Measurements from ENCODE around the gene LDLRAD4.
A peak's percentile ranks its signal among the peaks of the same experiment; 100 is the strongest.

Gene LDLRAD4

GRCh38 chr18:13606604-13607254 is 388.2 kb downstream of the LDLRAD4 start:
- DNase-seq (ENCODE audit: low read depth in 1 of 2, low spot score in 1 of 2), result no peak

- DNase-seq (ENCODE audit: low read depth in 1 of 2, low spot score in 1 of 2), result peak in 1 of 2 donors; percentile 23
Observed at GRCh38 chr18:13608024-13608562, 389.5 kb downstream of the LDLRAD4 start.

GRCh38 chr18:13608791-13609532 is 390.4 kb downstream of the LDLRAD4 start:
- DNase-seq (ENCODE audit: low read depth in 1 of 2, low spot score in 1 of 2), result no peak

- no peak for DNase-seq (ENCODE audit: low read depth in 1 of 2, low spot score in 1 of 2)
Observed at GRCh38 chr18:13610555-13611141, 392.1 kb downstream of the LDLRAD4 start.

- no peak for DNase-seq (ENCODE audit: low read depth in 1 of 2, low spot score in 1 of 2)
Observed at GRCh38 chr18:13611142-13611600, 392.6 kb downstream of the LDLRAD4 start.

- DNase-seq (ENCODE audit: low read depth in 1 of 2, low spot score in 1 of 2), result no peak
Observed at GRCh38 chr18:13611601-13612195, 393.1 kb downstream of the LDLRAD4 start.

- peak; percentile 55 to 59 for DNase-seq (ENCODE audit: low read depth in 1 of 2, low spot score in 1 of 2)
Observed at GRCh38 chr18:13612196-13612997, 393.8 kb downstream of the LDLRAD4 start.

GRCh38 chr18:13613099-13613498 is 394.5 kb downstream of the LDLRAD4 start:
- DNase-seq (ENCODE audit: low read depth in 1 of 2, low spot score in 1 of 2), result no peak

GRCh38 chr18:13613591-13614501 is 395.3 kb downstream of the LDLRAD4 start:
- DNase-seq (ENCODE audit: low read depth in 1 of 2, low spot score in 1 of 2), result no peak

GRCh38 chr18:13614641-13615288 is 396.2 kb downstream of the LDLRAD4 start:
- DNase-seq (ENCODE audit: low read depth in 1 of 2, low spot score in 1 of 2), result no peak

- DNase-seq (ENCODE audit: low read depth in 1 of 2, low spot score in 1 of 2), result no peak
Observed at GRCh38 chr18:13615432-13615861, 396.9 kb downstream of the LDLRAD4 start.

- no peak for DNase-seq (ENCODE audit: low read depth in 1 of 2, low spot score in 1 of 2)
Observed at GRCh38 chr18:13616041-13616440, 397.5 kb downstream of the LDLRAD4 start.

GRCh38 chr18:13616525-13617035 is 398.0 kb downstream of the LDLRAD4 start:
- DNase-seq (ENCODE audit: low read depth in 1 of 2, low spot score in 1 of 2), result no peak

- no peak for DNase-seq (ENCODE audit: low read depth in 1 of 2, low spot score in 1 of 2)
Observed at GRCh38 chr18:13617826-13618515, 399.4 kb downstream of the LDLRAD4 start.

GRCh38 chr18:13618760-13619438 is 400.3 kb downstream of the LDLRAD4 start:
- DNase-seq (ENCODE audit: low read depth in 1 of 2, low spot score in 1 of 2), result no peak

GRCh38 chr18:13619505-13620205 is 401.1 kb downstream of the LDLRAD4 start:
- no peak for DNase-seq (ENCODE audit: low read depth in 1 of 2, low spot score in 1 of 2)

GRCh38 chr18:13620206-13620672 is 401.7 kb downstream of the LDLRAD4 start:
- DNase-seq (ENCODE audit: low read depth in 1 of 2, low spot score in 1 of 2), result no peak
